Loucy (cell line): ENCODE data around the gene DSCAM.

Experiments
- H2AFZ ChIP-seq: fragments of 200-600 bp; sonication (generic); 2 replicates; pipeline ENCODE4 v1.6.0; 2016; ENCODE audit warnings: antibody characterized with exemption, mild to moderate bottlenecking, low read length, moderate library complexity
- H3F3A ChIP-seq: fragments of 200-600 bp; 2 replicates; pipeline ENCODE4 v1.6.0; 2016; ENCODE audit warnings: antibody characterized with exemption, low read depth, mild to moderate bottlenecking
- H3K27me3 ChIP-seq: fragments of 200-600 bp; sonication (generic); 2 replicates; pipeline ENCODE4 v1.6.1; 2014; ENCODE audit warnings: low read length, mild to moderate bottlenecking; ENCODE audit not compliant: insufficient read depth, poor library complexity, severe bottlenecking
- H3K36me3 ChIP-seq: fragments of 200-600 bp; sonication (generic); 2 replicates; pipeline ENCODE4 v1.6.1; 2016; ENCODE audit warnings: low read length; ENCODE audit not compliant: insufficient read depth
- H3K4me1 ChIP-seq: fragments of 200-600 bp; sonication (generic); 2 replicates; pipeline ENCODE4 v1.5.1; 2014; ENCODE audit warnings: low read length, mild to moderate bottlenecking; ENCODE audit not compliant: insufficient read depth, poor library complexity, severe bottlenecking
- H3K4me2 ChIP-seq: fragments of 200-600 bp; sonication (generic); 2 replicates; pipeline ENCODE4 v1.6.0; 2014; ENCODE audit warnings: antibody characterized with exemption, low read length, low read depth, mild to moderate bottlenecking; ENCODE audit not compliant: poor library complexity, severe bottlenecking
- H3K4me3 ChIP-seq: fragments of 200-600 bp; sonication (generic); 2 replicates; pipeline ENCODE4 v1.5.1; 2014; ENCODE audit warnings: low read length, mild to moderate bottlenecking, mixed read lengths; ENCODE audit not compliant: poor library complexity, severe bottlenecking
- H3K79me2 ChIP-seq: fragments of 200-600 bp; sonication (generic); 2 replicates; pipeline ENCODE4 v1.6.1; 2014; ENCODE audit warnings: low read length; ENCODE audit not compliant: insufficient read depth
- H3K9ac ChIP-seq: fragments of 200-600 bp; sonication (generic); 2 replicates; pipeline ENCODE4 v1.6.0; 2014; ENCODE audit warnings: mild to moderate bottlenecking, low read depth, low read length, moderate library complexity; ENCODE audit not compliant: poor library complexity, severe bottlenecking
- H3K9me2 ChIP-seq: fragments of 200-600 bp; sonication (generic); replicated peaks from 2 replicates; pipeline ENCODE4 v1.6.1; 2016; ENCODE audit warnings: low read depth, low read length, mixed read lengths
- H3K9me3 ChIP-seq: fragments of 200-600 bp; sonication (generic); 2 replicates; pipeline ENCODE4 v1.6.1; 2014; ENCODE audit warnings: mild to moderate bottlenecking, antibody characterized with exemption, low read length, low read depth; ENCODE audit not compliant: insufficient read depth
- H4K20me1 ChIP-seq: fragments of 200-600 bp; sonication (generic); 2 replicates; pipeline ENCODE4 v1.6.0; 2014; ENCODE audit warnings: antibody characterized with exemption, low read length, mild to moderate bottlenecking; ENCODE audit not compliant: insufficient read depth, poor library complexity, severe bottlenecking
- CTCF ChIP-seq: fragments of 200-600 bp; sonication (generic); conservative IDR thresholded peaks from 2 replicates; pipeline ENCODE4 v1.5.1; 2014; ENCODE audit warnings: mild to moderate bottlenecking, antibody characterized with exemption, low read length
- EZH2phosphoT487 ChIP-seq: fragments of 200-600 bp; IDR thresholded peaks from 2 replicates; pipeline ENCODE4 v1.6.1; 2018; ENCODE audit warnings: antibody characterized with exemption, mild to moderate bottlenecking, moderate library complexity, borderline replicate concordance

DSCAM gene

GRCh38 chr21:40481764-40482163 is 365.2 kb downstream of the DSCAM start:
- Histone ChIP-seq H2AFZ (no peak overlapping the region), H3K4me2 (no peak overlapping the region), H3K9me2 (no peaks in the 10 kb centered on the region), H3K79me2 (no peaks in the 10 kb centered on the region), H3F3A (no peaks in the 10 kb centered on the region), H3K27me3 (no peaks in the 10 kb centered on the region), H4K20me1 (no peaks in the 10 kb centered on the region), H3K9ac (no peak overlapping the region), H3K4me1 (no peaks in the 10 kb centered on the region), H3K4me3 (no peak overlapping the region), H3K36me3 (no peaks in the 10 kb centered on the region), H3K9me3 (no peaks in the 10 kb centered on the region)
- no peak for TF ChIP-seq EZH2phosphoT487
- TF ChIP-seq CTCF: no peak

GRCh38 chr21:40474513-40474912 is 372.4 kb downstream of the DSCAM start:
- TF ChIP-seq EZH2phosphoT487 (no peak), CTCF (no peak)
- Histone ChIP-seq H3K9me2 (no peaks in the 10 kb centered on the region), H3K9me3 (peaks cover 12% of the 10 kb centered on the region; the same call in 1 of the 2 replicates), H3F3A (no peaks in the 10 kb centered on the region), H3K4me3 (no peak overlapping the region), H3K79me2 (no peaks in the 10 kb centered on the region), H3K4me1 (no peaks in the 10 kb centered on the region), H3K9ac (no peak overlapping the region), H3K27me3 (no peaks in the 10 kb centered on the region), H2AFZ (no peak overlapping the region), H3K4me2 (no peak overlapping the region), H3K36me3 (no peaks in the 10 kb centered on the region), H4K20me1 (no peaks in the 10 kb centered on the region)

GRCh38 chr21:40472013-40472412 is 374.9 kb downstream of the DSCAM start:
- H3K27me3 ChIP-seq: no peaks in the 10 kb centered on the region
- peaks cover 12% of the 10 kb centered on the region; the same call in 1 of the 2 replicates for H3K9me3 ChIP-seq
- H3K4me2 ChIP-seq: no peak overlapping the region
- H3K79me2 ChIP-seq: no peaks in the 10 kb centered on the region
- H3K9ac ChIP-seq: no peak overlapping the region
- no peaks in the 10 kb centered on the region for H3K4me1 ChIP-seq
- no peaks in the 10 kb centered on the region for H3K9me2 ChIP-seq
- no peak overlapping the region for H3K4me3 ChIP-seq
- H3F3A ChIP-seq: no peaks in the 10 kb centered on the region
- H3K36me3 ChIP-seq: no peaks in the 10 kb centered on the region
- no peak overlapping the region for H2AFZ ChIP-seq
- TF ChIP-seq CTCF: no peak
- no peak for TF ChIP-seq EZH2phosphoT487
- no peaks in the 10 kb centered on the region for H4K20me1 ChIP-seq
